KOPT-K1 (cell line): Measurements from ENCODE around the gene MAMSTR.
"Not testable (repeated sequence)": the region's sequence is repeated elsewhere in the genome, so short reads cannot be mapped to it uniquely, and the experiment has no call there.

Experiments
- H3K27ac ChIP-seq: fragments of 200-600 bp; sonication (generic); 2 replicates; pipeline ENCODE4 v1.5.1; 2016; ENCODE audit warnings: antibody characterized with exemption, mild to moderate bottlenecking, low read depth, low read length; ENCODE audit not compliant: poor library complexity, severe bottlenecking
- H3K36me3 ChIP-seq: fragments of 200-600 bp; sonication (generic); 2 replicates; pipeline ENCODE4 v1.5.1; 2017; ENCODE audit warnings: antibody characterized with exemption, mild to moderate bottlenecking, low read length, moderate library complexity; ENCODE audit not compliant: insufficient read depth
- H3K9me3 ChIP-seq: fragments of 200-600 bp; sonication (generic); 2 replicates; pipeline ENCODE4 v1.5.1; 2017; ENCODE audit warnings: antibody characterized with exemption, low read length, mild to moderate bottlenecking; ENCODE audit not compliant: insufficient read depth, poor library complexity, severe bottlenecking

Gene MAMSTR

GRCh38 chr19:48693629-48694028 lies 25.9 kb downstream of the MAMSTR start:
- H3K9me3 ChIP-seq, H3K27ac ChIP-seq, H3K36me3 ChIP-seq: not testable (repeated sequence)

GRCh38 chr19:48689449-48689848 lies 30.1 kb downstream of the MAMSTR start:
- H3K27ac ChIP-seq, result no peak overlapping the region
- H3K9me3 ChIP-seq, result no peaks in the 10 kb centered on the region
- no peaks in the 10 kb centered on the region for H3K36me3 ChIP-seq

- no peak overlapping the region for H3K27ac ChIP-seq
- no peaks in the 10 kb centered on the region for H3K9me3 ChIP-seq
- no peaks in the 10 kb centered on the region for H3K36me3 ChIP-seq
Observed at GRCh38 chr19:48687776-48688175, 31.7 kb downstream of the MAMSTR start.

GRCh38 chr19:48686637-48687036 lies 32.9 kb downstream of the MAMSTR start:
- not testable (repeated sequence) for H3K9me3 ChIP-seq, H3K36me3 ChIP-seq, H3K27ac ChIP-seq

GRCh38 chr19:48686088-48686487 lies 33.4 kb downstream of the MAMSTR start:
- H3K27ac ChIP-seq, result no peak overlapping the region

GRCh38 chr19:48685583-48685982 lies 33.9 kb downstream of the MAMSTR start:
- Histone ChIP-seq H3K36me3 (no peaks in the 10 kb centered on the region), H3K9me3 (no peaks in the 10 kb centered on the region), H3K27ac (no peak overlapping the region)

More at GRCh38 chr19:48686088-48686487, 33.4 kb downstream of the MAMSTR start:
- Histone ChIP-seq H3K9me3 (no peaks in the 10 kb centered on the region), H3K36me3 (no peaks in the 10 kb centered on the region)

GRCh38 chr19:48683349-48683748 lies 36.2 kb downstream of the MAMSTR start:
- Histone ChIP-seq H3K36me3 (no peaks in the 10 kb centered on the region), H3K27ac (no peak overlapping the region), H3K9me3 (no peaks in the 10 kb centered on the region)

GRCh38 chr19:48681127-48681470 lies 38.4 kb downstream of the MAMSTR start:
- Histone ChIP-seq H3K9me3 (no peaks in the 10 kb centered on the region), H3K27ac (peak overlapping the region; percentile 21), H3K36me3 (no peaks in the 10 kb centered on the region)

- Histone ChIP-seq H3K9me3 (no peaks in the 10 kb centered on the region), H3K36me3 (no peaks in the 10 kb centered on the region), H3K27ac (peak overlapping the region; percentile 21)
Observed at GRCh38 chr19:48680436-48681126, 38.9 kb downstream of the MAMSTR start.

- not testable (repeated sequence) for H3K36me3 ChIP-seq, H3K27ac ChIP-seq, H3K9me3 ChIP-seq
Observed at GRCh38 chr19:48680006-48680405, 39.5 kb downstream of the MAMSTR start.

- no peaks in the 10 kb centered on the region for H3K36me3 ChIP-seq
- no peak overlapping the region for H3K27ac ChIP-seq
- H3K9me3 ChIP-seq, result no peaks in the 10 kb centered on the region
Observed at GRCh38 chr19:48678201-48678600, 41.3 kb downstream of the MAMSTR start.

GRCh38 chr19:48676887-48677286 lies 42.6 kb downstream of the MAMSTR start:
- no peaks in the 10 kb centered on the region for H3K36me3 ChIP-seq
- H3K9me3 ChIP-seq, result no peaks in the 10 kb centered on the region
- H3K27ac ChIP-seq, result no peak overlapping the region

GRCh38 chr19:48676487-48676886 lies 43.0 kb downstream of the MAMSTR start:
- no peaks in the 10 kb centered on the region for H3K9me3 ChIP-seq
- no peaks in the 10 kb centered on the region for H3K36me3 ChIP-seq
- no peak overlapping the region for H3K27ac ChIP-seq

- no peaks in the 10 kb centered on the region for H3K36me3 ChIP-seq
- no peaks in the 10 kb centered on the region for H3K9me3 ChIP-seq
- H3K27ac ChIP-seq, result no peak overlapping the region
Observed at GRCh38 chr19:48674921-48675824, 44.4 kb downstream of the MAMSTR start.

GRCh38 chr19:48674216-48674809 lies 45.2 kb downstream of the MAMSTR start:
- Histone ChIP-seq H3K27ac (no peak overlapping the region), H3K9me3 (no peaks in the 10 kb centered on the region), H3K36me3 (no peaks in the 10 kb centered on the region)
